CD8-positive, alpha-beta memory T cell (primary cell): Measurements from ENCODE around the gene TBC1D8. TPM values are rescaled to one million over a fixed set of nuclear protein-coding genes. Genes with fewer than 3 reads are reported as not detected.
A peak's percentile ranks its signal among the peaks of the same experiment; 100 is the strongest.

Experiments
- CTCF ChIA-PET: fragments of 350-600 bp; sonication (Branson Sonifier 250); formaldehyde crosslinking; loops from one replicate; lab custom pipeline; 2021; ENCODE audit warnings: antibody characterized with exemption; lab: Charles Lee
- POLR2A ChIA-PET: fragments of 350-600 bp; sonication (Branson Sonifier 250); formaldehyde crosslinking; loops from one replicate; lab custom pipeline; 2021; ENCODE audit warnings: antibody characterized with exemption; lab: Charles Lee
- DNase-seq, 5 donors: peaks; one replicate each; pipeline versions ENCODE4 v3.0.0 to v3.0.0-alpha.2; 2020 to 2022; ENCODE audit warnings: mixed read lengths in 1 of 5
- H3K27ac ChIP-seq: one replicate; pipeline ENCODE4 v1.7.0; 2013; ENCODE audit warnings: low read depth, mild to moderate bottlenecking, low read length, moderate library complexity
- H3K27me3 ChIP-seq: 2 replicates; pipeline ENCODE4 v1.7.0; 2013; ENCODE audit warnings: low read length, mild to moderate bottlenecking; ENCODE audit not compliant: insufficient read depth, poor library complexity, severe bottlenecking
- H3K36me3 ChIP-seq: 2 replicates; pipeline ENCODE4 v1.7.0; 2013; ENCODE audit warnings: mild to moderate bottlenecking, low read length, moderate library complexity; ENCODE audit not compliant: insufficient read depth
- H3K4me1 ChIP-seq: 2 replicates; pipeline ENCODE4 v1.7.0; 2013; ENCODE audit warnings: mild to moderate bottlenecking, low read length, moderate library complexity; ENCODE audit not compliant: insufficient read depth
- H3K4me3 ChIP-seq: 2 replicates; pipeline ENCODE4 v1.7.0; 2013; ENCODE audit warnings: mild to moderate bottlenecking, low read length
- H3K9me3 ChIP-seq: 2 replicates; pipeline ENCODE4 v1.7.0; 2013; ENCODE audit warnings: mild to moderate bottlenecking, low read length
- H3K27ac Mint-ChIP-seq, 8 donors: one replicate each; pipeline ENCODE4 v1.8.0; 2020 to 2021; ENCODE audit warnings: mixed read lengths in 8 of 8, mild to moderate bottlenecking in 6 of 8, inconsistent platforms in 3 of 8, moderate library complexity in 3 of 8
- H3K27me3 Mint-ChIP-seq, 2 donors: one replicate each; pipeline ENCODE4 v1.8.0; 2020 to 2021; ENCODE audit warnings: mixed read lengths in 2 of 2, mild to moderate bottlenecking in 1 of 2, moderate library complexity in 1 of 2
- H3K36me3 Mint-ChIP-seq, 3 donors: one replicate each; pipeline ENCODE4 v1.8.0; 2020 to 2021; ENCODE audit warnings: mixed read lengths in 3 of 3, inconsistent platforms in 1 of 3, mild to moderate bottlenecking in 1 of 3
- H3K4me1 Mint-ChIP-seq, 3 donors: one replicate each; pipeline ENCODE4 v1.8.0; 2020 to 2021; ENCODE audit warnings: mixed read lengths in 3 of 3, inconsistent platforms in 1 of 3, mild to moderate bottlenecking in 1 of 3
- H3K4me3 Mint-ChIP-seq, 7 donors: one replicate each; pipeline ENCODE4 v1.8.0; 2020 to 2021; ENCODE audit warnings: mixed read lengths in 7 of 7, mild to moderate bottlenecking in 6 of 7, moderate library complexity in 4 of 7, inconsistent platforms in 2 of 7
- H3K9me3 Mint-ChIP-seq, 5 donors: one replicate each; pipeline ENCODE4 v1.8.0; 2020 to 2022; ENCODE audit warnings: mixed read lengths in 5 of 5, mild to moderate bottlenecking in 3 of 5, moderate library complexity in 2 of 5, inconsistent platforms in 1 of 5
- polyA plus RNA-seq: library from polyadenylated mRNA; unstranded; fragments of 300-500 nt; fragmentation: Illumina TruSeq; gene quantifications from one replicate; pipeline ENCODE4 v1.2.3, GENCODE V29; 2021
- total RNA-seq, 2 experiments: library from RNA; stranded (reverse); gene quantifications; one replicate each; pipeline ENCODE4 v1.2.3, GENCODE V29; 2021

The TBC1D8 gene
- total and polyA plus RNA-seq, 3 experiments from 2014 or later: 0.55 to 0.89 (median 0.69) TPM

DNA sequence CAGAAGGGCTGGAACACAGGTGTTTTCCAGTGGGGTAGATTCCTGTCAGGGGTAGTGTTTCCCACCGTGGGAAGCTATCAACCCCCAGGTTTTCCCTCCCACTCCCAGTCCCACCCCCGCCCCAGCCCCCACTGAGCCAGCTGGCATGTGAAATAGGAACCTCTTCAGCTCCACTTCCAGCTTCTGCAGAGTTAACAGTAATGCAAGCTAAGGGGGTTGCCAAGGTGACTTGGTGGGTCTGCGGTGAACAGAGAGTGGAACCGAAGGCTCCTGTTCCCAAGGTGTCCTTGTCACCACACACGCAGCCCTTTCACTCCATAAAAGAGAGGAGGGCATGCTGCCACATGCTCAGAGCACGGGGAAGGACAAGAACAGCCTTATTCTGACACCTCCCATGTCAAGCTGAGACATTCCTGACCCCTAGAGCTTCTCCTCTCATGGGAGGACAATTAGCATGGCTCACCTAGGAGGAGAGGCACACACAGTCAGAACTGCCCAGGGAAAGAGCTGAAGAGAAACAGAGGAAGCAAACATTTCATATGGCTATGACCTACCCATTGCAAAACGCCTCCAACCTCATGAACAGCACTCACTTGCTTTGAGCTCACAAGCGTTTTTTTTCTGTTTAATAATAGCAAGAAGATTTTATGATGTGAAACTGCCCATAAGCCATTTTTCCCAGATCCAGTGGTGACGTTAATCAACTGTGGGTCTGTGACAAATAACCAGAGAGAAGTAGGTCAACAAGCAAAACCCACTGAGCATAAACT lies 39.8 kb upstream of the TBC1D8 start:
- ChIA-PET POLR2A (interaction anchor here (0.8 kb wide), 1 partner anchor 208 kb away, joined by 5 read pairs; no protein-coding TSS in a partner anchor), CTCF (interaction anchor here (0.8 to 1.8 kb wide), 4 partner anchors 9 to 178 kb away, joined by 3 to 5 read pairs (median 4); no protein-coding TSS in a partner anchor)
- peaks cover 0 to 5% (median 4%) of the 10 kb centered on the region in 5 donors for H3K9me3 Mint-ChIP-seq

DNA sequence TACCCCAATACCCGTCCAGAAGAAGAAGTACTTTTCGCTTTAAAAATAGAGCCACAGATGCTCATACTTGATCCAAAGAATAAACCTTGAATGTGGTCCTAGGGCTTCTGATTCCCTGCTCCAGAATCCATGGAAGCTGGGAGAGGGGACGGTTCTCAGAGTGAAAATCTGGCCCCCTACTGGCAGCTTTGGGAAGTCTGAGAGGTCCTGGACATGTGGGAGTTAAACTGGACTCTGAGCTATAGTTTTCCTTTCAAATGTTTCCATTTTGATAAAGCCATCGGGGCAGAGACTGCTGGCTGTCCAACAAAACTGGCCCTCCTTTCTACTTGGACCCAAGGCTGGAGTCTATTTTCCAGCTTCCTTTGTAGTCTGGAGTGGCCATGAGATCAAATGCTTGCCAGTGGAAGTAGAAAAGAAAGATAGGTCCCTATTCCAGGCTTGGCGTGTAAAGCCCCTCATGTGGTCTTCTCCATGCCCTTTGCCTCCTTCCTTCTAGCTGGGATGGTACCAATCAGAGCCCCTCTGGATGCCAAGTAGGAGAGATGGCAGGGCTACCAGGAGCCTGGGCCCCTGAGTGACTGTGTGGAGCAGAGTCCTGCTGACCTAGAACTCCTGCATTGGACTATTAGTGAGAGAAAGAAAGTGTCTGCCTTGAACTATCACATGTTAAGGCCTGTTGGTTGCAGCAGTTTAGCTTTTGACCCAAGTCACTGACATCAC lies 37.7 kb upstream of the TBC1D8 start:
- no peaks in the 10 kb centered on the region for H3K4me1 ChIP-seq
- Mint-ChIP-seq H3K4me3 (no peak overlapping the region), H3K4me1 (peaks cover 0 to 5% (median 0%) of the 10 kb centered on the region in 3 donors), H3K27me3 (peaks cover 11 to 15% of the 10 kb centered on the region in 2 donors), H3K27ac (no peak overlapping the region), H3K9me3 (peaks cover 0 to 5% (median 4%) of the 10 kb centered on the region in 5 donors), H3K36me3 (peaks cover 0 to 3% (median 2%) of the 10 kb centered on the region in 3 donors)
- H3K4me3 ChIP-seq: no peak overlapping the region
- H3K27ac ChIP-seq: no peak overlapping the region
- ChIA-PET CTCF (interaction anchor here (1.1 to 1.8 kb wide), 4 partner anchors 13 to 176 kb away, joined by 3 to 4 read pairs (median 4); no protein-coding TSS in a partner anchor), POLR2A (no interaction called here)
- no peaks in the 10 kb centered on the region for H3K36me3 ChIP-seq
- no peaks in the 10 kb centered on the region for H3K27me3 ChIP-seq
- H3K9me3 ChIP-seq: no peaks in the 10 kb centered on the region
- DNase-seq: no peak

More for the DNA sequence above, 39.8 kb upstream of the TBC1D8 start:
- Histone ChIP-seq H3K27ac (no peak overlapping the region), H3K9me3 (no peaks in the 10 kb centered on the region), H3K4me1 (no peaks in the 10 kb centered on the region), H3K36me3 (no peaks in the 10 kb centered on the region), H3K4me3 (no peak overlapping the region), H3K27me3 (no peaks in the 10 kb centered on the region)
- Mint-ChIP-seq H3K27ac (peak overlapping the region in 1 of 8 donors; percentile 78), H3K4me1 (peaks cover 0 to 5% (median 0%) of the 10 kb centered on the region in 3 donors), H3K4me3 (no peak overlapping the region), H3K36me3 (peaks cover 0 to 3% (median 2%) of the 10 kb centered on the region in 3 donors), H3K27me3 (peaks cover 12 to 22% of the 10 kb centered on the region in 2 donors)
- DNase-seq: no peak

DNA sequence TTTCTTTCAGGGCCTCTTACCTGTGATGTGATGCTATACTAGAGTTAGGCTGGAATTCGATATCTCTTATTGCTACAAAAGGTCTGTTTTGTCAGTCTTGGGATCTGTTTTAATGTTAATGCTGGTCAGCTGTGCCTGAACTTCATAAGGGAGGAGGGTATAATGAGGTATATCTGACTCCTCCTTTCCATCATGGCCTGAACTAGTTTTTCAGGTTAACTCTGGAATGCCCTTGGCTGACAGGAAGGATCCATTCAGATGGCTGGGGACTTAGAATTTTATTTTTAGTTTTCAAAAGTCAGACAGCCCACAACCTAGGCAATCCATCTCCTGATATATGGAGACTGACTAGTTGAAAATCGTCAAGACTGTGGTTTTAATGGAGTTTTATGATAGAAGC lies 35.9 kb upstream of the TBC1D8 start:
- CTCF ChIA-PET: no interaction called here
- Histone ChIP-seq H3K27ac (no peak overlapping the region), H3K9me3 (no peaks in the 10 kb centered on the region), H3K4me1 (no peaks in the 10 kb centered on the region), H3K36me3 (no peaks in the 10 kb centered on the region), H3K4me3 (no peak overlapping the region), H3K27me3 (no peaks in the 10 kb centered on the region)
- H3K27me3 Mint-ChIP-seq: peaks cover 5 to 13% of the 10 kb centered on the region in 2 donors
- H3K4me1 Mint-ChIP-seq: peaks cover 0 to 5% (median 0%) of the 10 kb centered on the region in 3 donors
- DNase-seq: no peak
- H3K4me3 Mint-ChIP-seq: no peak overlapping the region
- H3K36me3 Mint-ChIP-seq: peaks cover 0 to 3% (median 2%) of the 10 kb centered on the region in 3 donors
- peaks cover 0 to 5% (median 4%) of the 10 kb centered on the region in 5 donors for H3K9me3 Mint-ChIP-seq
- no peak overlapping the region for H3K27ac Mint-ChIP-seq
- POLR2A ChIA-PET: no interaction called here

DNA sequence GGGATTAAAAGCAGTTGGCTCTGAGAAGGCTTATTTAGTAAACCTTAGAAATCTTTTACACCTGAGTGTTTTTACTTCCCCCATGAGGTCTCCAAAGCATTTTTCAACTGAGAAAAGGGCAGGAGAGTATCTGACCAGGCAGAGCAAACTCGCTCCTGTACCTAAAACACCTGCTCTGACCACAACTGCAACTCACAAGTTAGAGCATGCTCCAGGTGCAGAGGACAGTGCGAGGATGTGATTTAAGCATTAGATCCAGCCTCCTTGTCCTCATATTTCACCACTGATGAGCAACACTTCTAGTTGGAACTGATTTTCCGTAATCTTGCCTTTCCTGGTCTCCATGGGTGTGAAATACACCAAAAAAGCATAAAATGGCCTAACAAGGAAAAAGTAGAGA lies 34.5 kb upstream of the TBC1D8 start:
- peaks cover 0 to 5% (median 4%) of the 10 kb centered on the region in 5 donors for H3K9me3 Mint-ChIP-seq
- CTCF ChIA-PET: no interaction called here
- H3K36me3 Mint-ChIP-seq: peaks cover 0 to 3% (median 2%) of the 10 kb centered on the region in 3 donors
- POLR2A ChIA-PET: no interaction called here
- H3K27ac Mint-ChIP-seq: no peak overlapping the region
- Histone ChIP-seq H3K4me1 (no peaks in the 10 kb centered on the region), H3K36me3 (no peaks in the 10 kb centered on the region), H3K27me3 (no peaks in the 10 kb centered on the region), H3K9me3 (no peaks in the 10 kb centered on the region), H3K4me3 (no peak overlapping the region), H3K27ac (no peak overlapping the region)
- no peak for DNase-seq
- no peaks in the 10 kb centered on the region for H3K4me1 Mint-ChIP-seq
- peaks cover 5 to 13% of the 10 kb centered on the region in 2 donors for H3K27me3 Mint-ChIP-seq
- H3K4me3 Mint-ChIP-seq: no peak overlapping the region

DNA sequence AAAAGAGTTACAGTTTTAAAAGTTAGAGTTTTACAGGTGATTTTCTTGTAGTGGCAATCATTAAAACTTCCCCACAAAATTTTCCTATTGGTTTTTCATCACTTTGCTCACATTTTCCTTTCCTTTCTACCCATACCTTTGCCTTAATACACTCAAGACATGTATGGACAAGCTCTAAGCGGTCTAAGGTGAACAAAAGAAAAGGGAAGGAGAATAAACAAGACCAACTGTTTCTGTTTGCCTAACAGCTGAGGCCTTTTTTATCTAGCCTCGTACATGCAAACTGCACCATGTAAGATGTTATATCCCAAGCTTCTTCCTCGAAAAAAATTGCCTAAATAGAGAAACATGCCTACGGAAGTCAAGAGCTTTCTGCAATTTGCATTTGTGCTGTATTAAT lies 33.9 kb upstream of the TBC1D8 start:
- Mint-ChIP-seq H3K4me1 (no peaks in the 10 kb centered on the region), H3K36me3 (peaks cover 0 to 3% (median 2%) of the 10 kb centered on the region in 3 donors), H3K9me3 (peaks cover 0 to 5% (median 4%) of the 10 kb centered on the region in 5 donors), H3K27ac (no peak overlapping the region), H3K27me3 (peaks cover 5 to 13% of the 10 kb centered on the region in 2 donors), H3K4me3 (no peak overlapping the region)
- CTCF ChIA-PET: no interaction called here
- Histone ChIP-seq H3K4me3 (no peak overlapping the region), H3K4me1 (no peaks in the 10 kb centered on the region), H3K36me3 (no peaks in the 10 kb centered on the region), H3K27ac (no peak overlapping the region), H3K27me3 (no peaks in the 10 kb centered on the region), H3K9me3 (no peaks in the 10 kb centered on the region)
- POLR2A ChIA-PET: no interaction called here
- DNase-seq: no peak

DNA sequence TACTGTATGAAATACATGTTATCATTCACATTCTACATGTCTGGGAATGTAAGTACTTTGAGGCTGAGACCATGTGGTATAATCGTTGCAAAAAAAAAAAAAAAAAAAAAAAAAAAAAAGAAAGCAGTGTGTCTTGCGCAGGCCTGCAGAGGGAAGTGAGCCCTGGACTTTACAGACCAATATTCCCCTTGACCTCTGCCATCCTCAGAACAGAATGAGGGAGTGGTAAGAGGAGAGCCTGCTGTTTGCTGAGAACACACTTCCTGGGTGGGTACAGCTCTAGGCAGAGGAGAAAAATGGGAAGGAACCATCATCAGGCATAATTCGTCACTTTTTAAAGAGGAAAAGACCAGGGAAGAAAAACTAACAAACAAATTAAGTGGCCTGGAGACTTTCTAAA lies 28.8 kb upstream of the TBC1D8 start:
- CTCF ChIA-PET: no interaction called here
- DNase-seq: no peak

DNA sequence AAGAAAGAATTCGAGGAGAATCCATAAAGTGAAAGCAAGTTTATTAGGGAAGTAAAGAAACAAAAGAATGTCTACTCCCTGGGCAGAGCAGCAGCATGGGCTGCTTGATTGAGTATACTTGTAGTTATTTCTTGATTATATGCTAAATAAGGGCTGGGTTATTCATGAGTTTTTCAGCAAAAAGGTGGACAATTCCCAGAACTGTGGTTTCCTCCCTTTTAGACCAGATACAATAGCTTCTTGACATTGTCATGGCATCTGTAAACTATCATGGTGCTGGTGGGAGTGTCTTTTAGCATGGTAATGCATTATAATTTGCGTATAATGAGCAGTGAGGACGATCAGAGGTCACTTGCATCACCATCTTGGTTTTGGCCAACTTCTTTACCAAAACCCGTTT lies 25.6 kb upstream of the TBC1D8 start:
- H3K36me3 Mint-ChIP-seq: peaks cover 2 to 6% (median 4%) of the 10 kb centered on the region in 3 donors
- H3K27ac ChIP-seq: no peak overlapping the region
- no peak for DNase-seq
- no peaks in the 10 kb centered on the region for H3K27me3 ChIP-seq
- POLR2A ChIA-PET: no interaction called here
- H3K27me3 Mint-ChIP-seq: peaks cover 5 to 15% of the 10 kb centered on the region in 2 donors
- peaks cover 0 to 11% (median 7%) of the 10 kb centered on the region in 5 donors for H3K9me3 Mint-ChIP-seq
- H3K9me3 ChIP-seq: no peaks in the 10 kb centered on the region
- no peak overlapping the region for H3K27ac Mint-ChIP-seq
- H3K4me1 Mint-ChIP-seq: peaks cover 4 to 7% (median 6%) of the 10 kb centered on the region in 3 donors
- H3K4me1 ChIP-seq: no peaks in the 10 kb centered on the region
- CTCF ChIA-PET: no interaction called here
- H3K4me3 ChIP-seq: no peak overlapping the region
- H3K36me3 ChIP-seq: no peaks in the 10 kb centered on the region
- H3K4me3 Mint-ChIP-seq: no peak overlapping the region

More for the DNA sequence above, 28.8 kb upstream of the TBC1D8 start:
- H3K4me3 Mint-ChIP-seq: no peak overlapping the region
- no peaks in the 10 kb centered on the region for H3K4me1 Mint-ChIP-seq
- peaks cover 1 to 15% of the 10 kb centered on the region in 2 donors for H3K27me3 Mint-ChIP-seq
- no peaks in the 10 kb centered on the region for H3K36me3 ChIP-seq
- H3K4me1 ChIP-seq: no peaks in the 10 kb centered on the region
- H3K36me3 Mint-ChIP-seq: no peaks in the 10 kb centered on the region
- H3K27ac ChIP-seq: no peak overlapping the region
- H3K27ac Mint-ChIP-seq: no peak overlapping the region
- no peaks in the 10 kb centered on the region for H3K9me3 Mint-ChIP-seq
- no peaks in the 10 kb centered on the region for H3K9me3 ChIP-seq
- H3K27me3 ChIP-seq: no peaks in the 10 kb centered on the region
- POLR2A ChIA-PET: no interaction called here
- no peak overlapping the region for H3K4me3 ChIP-seq
